HEK293T (cell line): ENCODE results near the gene PPM1L.

ENCODE experiments used
- ARNT ChIP-seq: fragments of 450-650 bp; IDR thresholded peaks from 2 replicates; pipeline ENCODE4 v1.6.1; 2017; ENCODE audit warnings: mild to moderate bottlenecking
- ELF4 ChIP-seq: fragments of 450-650 bp; IDR thresholded peaks from 2 replicates; pipeline ENCODE4 v1.6.1; 2017; ENCODE audit warnings: antibody characterized with exemption
- HDGF ChIP-seq: fragments of 450-650 bp; IDR thresholded peaks from 2 replicates; pipeline ENCODE4 v1.6.1; 2017; ENCODE audit warnings: antibody characterized with exemption, borderline replicate concordance

- TF ChIP-seq HDGF (no peak), ELF4 (no peak), ARNT (no peak)
These were observed 260.6 kb downstream of the PPM1L start for GRCh38 chr3:161016417-161017313.
